MCF 10A (cell line): ENCODE results near the gene RHOBTB3. TPM values are rescaled to one million over a fixed set of nuclear protein-coding genes. Genes with fewer than 3 reads are reported as not detected.
"Not testable (repeated sequence)": the region's sequence is repeated elsewhere in the genome, so short reads cannot be mapped to it uniquely, and the experiment has no call there.

ENCODE experiments used
- BruUV-seq: library from RNA; stranded (reverse); fragments of 400-500 nt; replicated peaks from 2 replicates; lab custom pipeline; 2021; lab: Mats Ljungman, UMichigan
- CTCF ChIA-PET: fragments of 300-600 bp; sonication (Branson Sonifier 250); formaldehyde crosslinking; extraction: SDS; loops from one replicate; lab custom pipeline; 2021; ENCODE audit warnings: antibody characterized with exemption, inconsistent platforms; lab: Yijun Ruan, JAX
- POLR2A ChIA-PET: fragments of 300-600, 350-650 bp; sonication (Branson Sonifier 250); formaldehyde crosslinking; extraction: SDS; loops from one replicate; lab custom pipeline; 2020; ENCODE audit warnings: antibody characterized with exemption, inconsistent platforms; lab: Yijun Ruan, JAX
- DNase-seq: peaks from one replicate; pipeline ENCODE4 v3.0.0-alpha.2; 2018; ENCODE audit not compliant: unreplicated experiment
- H3K27ac Mint-ChIP-seq: one replicate; pipeline ENCODE4 v1.8.0; 2022; ENCODE audit warnings: mild to moderate bottlenecking, low read depth, mixed read lengths; ENCODE audit not compliant: unreplicated experiment
- H3K27me3 Mint-ChIP-seq: one replicate; pipeline ENCODE4 v1.8.0; 2022; ENCODE audit warnings: mixed read lengths; ENCODE audit not compliant: insufficient read depth, unreplicated experiment
- H3K36me3 Mint-ChIP-seq: one replicate; pipeline ENCODE4 v1.8.0; 2022; ENCODE audit warnings: mild to moderate bottlenecking, moderate library complexity, mixed read lengths; ENCODE audit not compliant: insufficient read depth, unreplicated experiment
- H3K4me1 Mint-ChIP-seq: one replicate; pipeline ENCODE4 v1.8.0; 2022; ENCODE audit warnings: mixed read lengths; ENCODE audit not compliant: insufficient read depth, unreplicated experiment
- H3K4me3 Mint-ChIP-seq: one replicate; pipeline ENCODE4 v1.8.0; 2022; ENCODE audit warnings: mild to moderate bottlenecking, moderate library complexity, mixed read lengths; ENCODE audit not compliant: unreplicated experiment
- H3K9me3 Mint-ChIP-seq: one replicate; pipeline ENCODE4 v1.8.0; 2022; ENCODE audit warnings: mixed read lengths; ENCODE audit not compliant: unreplicated experiment
- intact Hi-C: fragments of 100-400 bp; cut with micrococcal nuclease; formaldehyde crosslinking; loops from 2 replicates; pipeline ENCODE4 v1.14.1; 2022
- total RNA-seq: library from RNA; stranded (reverse); gene quantifications from 2 replicates; pipeline ENCODE4 v1.2.3, GENCODE V29; 2022
- TF ChIP-seq, protein P1 (sequence below): fragments of 200-600 bp; IDR thresholded peaks from one replicate; pipeline ENCODE4 v1.8.0; 2022; ENCODE audit warnings: antibody characterized with exemption, mild to moderate bottlenecking; ENCODE audit not compliant: unreplicated experiment

Gene RHOBTB3
- total RNA-seq, 1 experiment from 2014 or later, result 3.4 TPM

DNA sequence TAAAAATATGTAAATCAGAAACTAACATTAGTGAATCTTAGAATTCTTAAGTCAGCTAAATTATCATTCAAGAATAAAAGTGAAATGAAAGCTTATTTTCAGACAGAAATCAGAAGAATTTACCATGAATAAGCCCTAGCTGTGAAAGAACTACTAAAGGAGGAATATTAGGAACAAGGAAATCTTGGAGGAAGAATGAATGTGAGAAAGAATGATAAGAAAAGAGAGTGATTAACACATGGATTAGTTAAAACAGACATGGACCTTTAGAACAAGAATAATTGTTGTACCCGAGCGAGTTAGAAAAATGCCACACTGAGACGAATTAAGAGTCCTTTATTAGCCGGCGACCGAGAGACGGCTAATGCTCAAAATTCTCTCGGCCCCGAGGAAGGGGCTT lies 24.1 kb upstream of the RHOBTB3 start:
- TF ChIP-seq, protein P1, sequence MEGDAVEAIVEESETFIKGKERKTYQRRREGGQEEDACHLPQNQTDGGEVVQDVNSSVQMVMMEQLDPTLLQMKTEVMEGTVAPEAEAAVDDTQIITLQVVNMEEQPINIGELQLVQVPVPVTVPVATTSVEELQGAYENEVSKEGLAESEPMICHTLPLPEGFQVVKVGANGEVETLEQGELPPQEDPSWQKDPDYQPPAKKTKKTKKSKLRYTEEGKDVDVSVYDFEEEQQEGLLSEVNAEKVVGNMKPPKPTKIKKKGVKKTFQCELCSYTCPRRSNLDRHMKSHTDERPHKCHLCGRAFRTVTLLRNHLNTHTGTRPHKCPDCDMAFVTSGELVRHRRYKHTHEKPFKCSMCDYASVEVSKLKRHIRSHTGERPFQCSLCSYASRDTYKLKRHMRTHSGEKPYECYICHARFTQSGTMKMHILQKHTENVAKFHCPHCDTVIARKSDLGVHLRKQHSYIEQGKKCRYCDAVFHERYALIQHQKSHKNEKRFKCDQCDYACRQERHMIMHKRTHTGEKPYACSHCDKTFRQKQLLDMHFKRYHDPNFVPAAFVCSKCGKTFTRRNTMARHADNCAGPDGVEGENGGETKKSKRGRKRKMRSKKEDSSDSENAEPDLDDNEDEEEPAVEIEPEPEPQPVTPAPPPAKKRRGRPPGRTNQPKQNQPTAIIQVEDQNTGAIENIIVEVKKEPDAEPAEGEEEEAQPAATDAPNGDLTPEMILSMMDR, result no peak
- ChIA-PET POLR2A (interaction anchor here (1.2 kb wide), 1 partner anchor 8 kb away, joined by 3 read pairs; no protein-coding TSS in a partner anchor), CTCF (interaction anchor here (0.7 kb wide), 1 partner anchor 27 kb away, joined by 5 read pairs; no protein-coding TSS in a partner anchor)
- no peak for DNase-seq
- Mint-ChIP-seq H3K4me3 (no peak overlapping the region), H3K9me3 (no peaks in the 10 kb centered on the region), H3K27me3 (no peaks in the 10 kb centered on the region), H3K4me1 (peaks cover 7% of the 10 kb centered on the region), H3K36me3 (no peaks in the 10 kb centered on the region), H3K27ac (no peak overlapping the region)
- BruUV-seq, result no TSS peak
- intact Hi-C loops, result no loop called here

DNA sequence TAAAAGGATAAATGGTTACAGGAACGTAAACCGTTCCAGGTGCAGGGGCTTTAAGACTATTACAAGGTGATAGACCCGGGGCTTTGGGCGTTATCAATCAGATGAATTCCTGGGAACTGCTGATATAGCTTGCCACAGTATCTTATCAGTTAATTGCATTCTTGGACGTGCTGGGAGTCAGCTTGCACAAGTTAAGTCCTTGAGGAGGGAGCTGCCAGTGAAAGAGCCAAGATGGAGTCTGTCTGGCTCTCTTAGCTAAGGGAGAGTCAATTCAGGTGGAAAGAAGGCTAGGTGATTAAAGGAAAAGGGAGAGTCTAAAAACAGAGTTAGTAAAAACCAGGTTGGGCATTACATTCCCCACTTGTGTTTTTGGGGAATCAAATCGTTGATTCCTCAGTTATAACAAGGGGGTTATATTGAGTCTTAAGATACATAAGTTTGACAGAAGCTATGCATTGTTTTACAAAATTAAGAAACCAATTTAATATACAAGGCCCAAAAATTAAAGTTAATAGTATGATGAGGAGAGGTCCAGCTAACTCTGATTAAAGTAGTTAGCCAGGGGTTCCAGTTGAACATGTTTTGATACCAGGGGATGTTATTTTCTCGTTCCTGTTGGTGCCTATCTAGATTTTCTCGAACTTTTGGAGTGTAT lies 23.5 kb upstream of the RHOBTB3 start:
- BruUV-seq, H3K4me3 Mint-ChIP-seq, DNase-seq, H3K36me3 Mint-ChIP-seq, H3K27ac Mint-ChIP-seq, H3K27me3 Mint-ChIP-seq, H3K9me3 Mint-ChIP-seq, intact Hi-C loops: not testable (repeated sequence)
- POLR2A ChIA-PET, result interaction anchor here (1.2 kb wide), 1 partner anchor 9 kb away, joined by 3 read pairs; no protein-coding TSS in a partner anchor
- CTCF ChIA-PET, result interaction anchor here (0.7 kb wide), 1 partner anchor 27 kb away, joined by 5 read pairs; no protein-coding TSS in a partner anchor
- peaks cover 13% of the 10 kb centered on the region for H3K4me1 Mint-ChIP-seq

DNA sequence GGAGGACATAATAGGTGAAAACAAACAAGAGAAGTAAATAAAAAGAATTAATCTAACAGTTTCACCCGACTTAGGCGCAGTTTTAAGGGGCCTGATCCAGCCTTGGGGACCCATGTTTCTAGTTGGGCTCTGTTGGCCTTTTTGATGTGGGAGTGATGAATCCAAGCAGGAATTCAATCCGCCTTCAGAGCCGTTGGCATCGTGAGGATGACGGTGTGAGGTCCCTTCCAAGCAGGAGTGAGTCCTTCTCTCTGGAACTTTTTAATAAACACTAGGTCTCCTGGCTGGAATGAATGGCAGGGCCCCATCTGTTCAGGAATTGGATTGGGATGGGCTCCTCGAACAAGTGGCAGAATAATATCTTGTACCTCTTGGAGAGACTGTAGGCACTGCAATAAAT lies 22.3 kb upstream of the RHOBTB3 start:
- Mint-ChIP-seq H3K27me3 (no peaks in the 10 kb centered on the region), H3K9me3 (no peaks in the 10 kb centered on the region), H3K36me3 (no peaks in the 10 kb centered on the region), H3K27ac (no peak overlapping the region), H3K4me1 (peaks cover 13% of the 10 kb centered on the region), H3K4me3 (no peak overlapping the region)
- no peak for DNase-seq
- ChIA-PET POLR2A (no interaction called here), CTCF (interaction anchor here (1.0 kb wide), 1 partner anchor 72 kb away, joined by 5 read pairs; no protein-coding TSS in a partner anchor)
- TF ChIP-seq, protein P1, result no peak
- intact Hi-C loops, result no loop called here
- no TSS peak for BruUV-seq

GRCh38 chr5:95709967-95710650 lies 21.0 kb upstream of the RHOBTB3 start:
- Mint-ChIP-seq H3K4me1 (peaks cover 22% of the 10 kb centered on the region), H3K27me3 (no peaks in the 10 kb centered on the region), H3K36me3 (no peaks in the 10 kb centered on the region), H3K9me3 (no peaks in the 10 kb centered on the region), H3K27ac (no peak overlapping the region), H3K4me3 (no peak overlapping the region)
- POLR2A ChIA-PET, result interaction anchor here (0.6 kb wide), 1 partner anchor 152 kb away, joined by 3 read pairs; no protein-coding TSS in a partner anchor
- no TSS peak for BruUV-seq
- intact Hi-C loops, result no loop called here
- DNase-seq, result no peak
- CTCF ChIA-PET, result interaction anchor here (0.6 to 1.5 kb wide), 4 partner anchors 17 to 71 kb away, joined by 3 to 5 read pairs (median 4); no protein-coding TSS in a partner anchor
- TF ChIP-seq, protein P1, result no peak

DNA sequence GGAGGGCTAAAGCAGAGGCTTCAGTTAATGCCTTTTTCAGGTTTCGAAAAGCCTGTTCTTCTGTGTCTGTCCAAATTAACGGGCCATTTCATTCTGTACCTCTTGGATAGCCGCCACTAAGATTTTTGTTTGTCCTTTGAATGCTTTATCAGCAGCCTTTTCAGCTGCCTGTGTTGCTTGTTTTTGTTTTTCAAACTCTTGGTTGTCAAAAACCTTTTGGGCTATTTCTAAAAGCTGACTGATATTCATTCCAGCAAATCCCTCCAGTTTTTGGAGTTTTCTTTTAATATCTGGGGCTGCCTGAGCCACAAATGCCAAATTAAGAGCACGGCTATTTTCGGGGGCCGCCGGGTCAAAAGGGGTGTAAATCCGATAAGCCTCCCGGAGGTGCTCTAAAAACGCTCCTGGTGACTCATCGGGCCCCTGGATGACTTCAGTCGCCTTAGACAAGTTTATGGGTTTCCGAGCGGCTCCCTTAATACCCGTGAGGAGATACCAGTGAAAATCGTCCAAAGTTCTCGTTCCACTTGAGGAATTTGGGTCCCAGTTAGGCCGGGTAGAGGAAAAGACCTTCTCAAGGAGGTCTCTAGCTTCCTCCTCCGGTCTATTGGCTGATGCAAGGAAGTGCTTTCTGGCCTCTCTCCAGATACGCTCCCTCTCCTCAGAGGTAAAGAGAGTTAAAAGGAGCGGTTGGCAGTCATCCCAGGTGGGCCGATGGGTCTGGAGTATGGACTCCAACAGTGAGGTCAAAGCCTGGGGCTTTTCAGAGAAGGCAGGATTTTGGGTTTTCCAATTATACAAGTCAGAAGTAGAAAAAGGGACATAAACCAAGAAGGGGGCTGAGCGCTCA lies 20.3 kb upstream of the RHOBTB3 start:
- BruUV-seq, result not testable (repeated sequence)

More for the DNA sequence above, 20.3 kb upstream of the RHOBTB3 start:
- ChIA-PET CTCF (interaction anchor here (1.4 to 1.7 kb wide), 3 partner anchors 13 to 47 kb away, joined by 4 to 5 read pairs (median 5); no protein-coding TSS in a partner anchor), POLR2A (interaction anchor here (1.7 kb wide), 1 partner anchor 13 kb away, joined by 6 read pairs; no protein-coding TSS in a partner anchor)
- H3K4me1 Mint-ChIP-seq, result peaks cover 30% of the 10 kb centered on the region
- DNase-seq, H3K27me3 Mint-ChIP-seq, H3K36me3 Mint-ChIP-seq, H3K9me3 Mint-ChIP-seq, intact Hi-C loops, H3K4me3 Mint-ChIP-seq, H3K27ac Mint-ChIP-seq: not testable (repeated sequence)
